Fibroblast of mammary gland (primary cell): ENCODE results near the gene VIPR1.
A peak's percentile ranks its signal among the peaks of the same experiment; 100 is the strongest.

Source experiments
- DNase-seq: peaks from one replicate; pipeline ENCODE4 v3.0.0-alpha.2; 2010; ENCODE audit warnings: low read depth
- H3K4me3 ChIP-seq: 2 replicates; pipeline ENCODE4 v1.5.1; 2011; ENCODE audit warnings: low read depth, mild to moderate bottlenecking, low read length, moderate library complexity; ENCODE audit not compliant: control insufficient read depth
- TF ChIP-seq, protein P1 (sequence below): conservative IDR thresholded peaks from 2 replicates; pipeline ENCODE4 v1.5.1; 2011; ENCODE audit warnings: low read depth, low read length, inconsistent platforms; ENCODE audit not compliant: control insufficient read depth, insufficient read depth

Gene VIPR1

DNA sequence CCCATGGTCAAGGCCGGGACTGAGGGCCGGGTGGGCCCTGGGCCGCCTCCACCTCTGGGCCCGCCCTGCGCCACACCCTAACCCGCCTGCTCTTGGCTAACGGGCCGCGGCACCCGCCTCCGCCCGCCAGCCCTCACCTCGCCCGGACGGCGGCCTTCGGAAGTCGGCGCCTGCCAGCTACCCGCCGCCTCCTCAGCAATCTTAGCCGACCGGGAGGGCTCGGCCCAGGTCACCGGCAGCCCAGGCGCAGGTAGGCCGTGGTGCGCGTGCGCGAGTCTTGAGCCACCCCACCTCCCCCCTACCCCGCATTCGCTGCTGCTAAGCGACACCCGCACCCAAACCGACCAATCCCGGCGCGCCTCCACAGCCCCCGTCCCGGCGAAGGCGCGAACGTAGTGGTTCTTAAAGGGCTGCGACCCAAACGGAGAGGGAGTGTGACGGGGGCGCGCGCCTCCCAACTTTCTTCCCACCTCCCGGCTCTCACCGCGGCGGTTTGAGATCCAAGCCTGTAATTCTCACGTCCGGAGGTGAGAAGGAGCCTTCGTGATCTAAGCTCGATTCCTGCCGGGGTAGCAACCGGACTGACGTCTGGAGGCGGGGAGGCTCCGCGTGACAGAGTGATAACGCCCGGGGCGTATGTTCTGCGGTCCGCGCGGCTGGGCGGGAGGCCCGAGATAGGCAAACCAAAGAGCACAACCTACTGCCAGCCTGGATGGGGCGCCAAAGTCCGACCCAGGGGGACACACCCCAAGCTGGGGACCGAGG, 79.4 kb downstream of the VIPR1 start, which contains the start of gene SEC22C:
Gene SEC22C, minus strand, starts transcription at position 259 of the 765 bp plus-strand sequence. CDS start 12,921 bp downstream, outside the sequence.
- TF ChIP-seq, protein P1, sequence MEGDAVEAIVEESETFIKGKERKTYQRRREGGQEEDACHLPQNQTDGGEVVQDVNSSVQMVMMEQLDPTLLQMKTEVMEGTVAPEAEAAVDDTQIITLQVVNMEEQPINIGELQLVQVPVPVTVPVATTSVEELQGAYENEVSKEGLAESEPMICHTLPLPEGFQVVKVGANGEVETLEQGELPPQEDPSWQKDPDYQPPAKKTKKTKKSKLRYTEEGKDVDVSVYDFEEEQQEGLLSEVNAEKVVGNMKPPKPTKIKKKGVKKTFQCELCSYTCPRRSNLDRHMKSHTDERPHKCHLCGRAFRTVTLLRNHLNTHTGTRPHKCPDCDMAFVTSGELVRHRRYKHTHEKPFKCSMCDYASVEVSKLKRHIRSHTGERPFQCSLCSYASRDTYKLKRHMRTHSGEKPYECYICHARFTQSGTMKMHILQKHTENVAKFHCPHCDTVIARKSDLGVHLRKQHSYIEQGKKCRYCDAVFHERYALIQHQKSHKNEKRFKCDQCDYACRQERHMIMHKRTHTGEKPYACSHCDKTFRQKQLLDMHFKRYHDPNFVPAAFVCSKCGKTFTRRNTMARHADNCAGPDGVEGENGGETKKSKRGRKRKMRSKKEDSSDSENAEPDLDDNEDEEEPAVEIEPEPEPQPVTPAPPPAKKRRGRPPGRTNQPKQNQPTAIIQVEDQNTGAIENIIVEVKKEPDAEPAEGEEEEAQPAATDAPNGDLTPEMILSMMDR: no peak
- peak; percentile 87 for DNase-seq
- H3K4me3 ChIP-seq: peak within 1 kb of the TSS; percentile 71

DNA sequence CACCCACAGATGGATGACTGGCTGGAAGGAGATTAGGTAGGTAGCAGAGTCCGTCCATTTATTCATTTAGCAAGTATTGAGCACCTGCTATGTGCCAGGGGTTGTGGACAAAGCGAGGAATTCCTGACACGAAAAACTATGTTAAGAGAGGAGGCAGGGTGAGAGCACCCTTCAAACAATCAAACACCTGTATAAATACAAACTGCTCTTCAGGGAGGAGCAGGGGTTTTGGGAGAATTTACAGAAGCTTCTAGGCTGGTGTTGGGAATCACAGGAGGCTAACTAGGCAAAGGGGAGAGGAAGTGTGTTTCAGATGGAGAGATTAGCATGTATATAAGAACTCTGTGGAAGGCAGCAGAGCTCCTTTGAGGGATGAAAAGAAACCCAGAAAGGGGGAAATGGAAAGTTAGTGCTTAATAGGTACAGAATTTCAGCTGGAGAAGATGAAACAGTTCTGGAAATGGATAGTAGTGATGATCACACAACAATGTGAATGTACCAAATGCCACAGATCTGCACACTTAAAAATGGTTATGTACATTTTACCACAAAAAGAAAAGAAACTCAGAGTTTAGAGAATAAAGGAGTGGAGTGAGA, 80.1 kb downstream of the VIPR1 start:
- TF ChIP-seq, protein P1: no peak
- no peak for DNase-seq
- H3K4me3 ChIP-seq: peak overlapping the region; percentile 71
